WTC11 (cell line): ENCODE results near the gene RASGRF2. TPM values are rescaled to one million over a fixed set of nuclear protein-coding genes. Genes with fewer than 3 reads are reported as not detected.

Experiments used
- ATAC-seq: fragments of 200-7000 bp; cut with Tn5 transposase; 2 replicates; pipeline ENCODE4 v1.10.0; 2021; ENCODE audit warnings: mild to moderate bottlenecking, moderate library complexity
- CTCF ChIA-PET: fragments of 300-600 bp; sonication (Branson Sonifier 250); formaldehyde crosslinking; loops from one replicate; lab custom pipeline; 2021; ENCODE audit warnings: antibody characterized with exemption; lab: Charles Lee
- POLR2A ChIA-PET: fragments of 350-600 bp; sonication (Branson Sonifier 250); formaldehyde crosslinking; loops from one replicate; lab custom pipeline; 2021; ENCODE audit warnings: antibody characterized with exemption; lab: Charles Lee
- DNase-seq: peaks from one replicate; pipeline ENCODE4 v3.0.0; 2021; ENCODE audit warnings: low spot score
- H3K27ac Mint-ChIP-seq: 2 replicates; pipeline ENCODE4 v1.8.0; 2021; ENCODE audit warnings: mixed read lengths
- H3K27me3 Mint-ChIP-seq: 2 replicates; pipeline ENCODE4 v1.8.0; 2021; ENCODE audit warnings: low read depth, mild to moderate bottlenecking, moderate library complexity, mixed read lengths
- H3K36me3 Mint-ChIP-seq: 2 replicates; pipeline ENCODE4 v1.8.0; 2021; ENCODE audit warnings: mixed read lengths
- H3K4me1 Mint-ChIP-seq: 2 replicates; pipeline ENCODE4 v1.8.0; 2022; ENCODE audit warnings: mixed read lengths
- H3K4me3 Mint-ChIP-seq: 2 replicates; pipeline ENCODE4 v1.8.0; 2021; ENCODE audit warnings: mild to moderate bottlenecking, moderate library complexity, mixed read lengths
- H3K9me3 Mint-ChIP-seq: 2 replicates; pipeline ENCODE4 v1.8.0; 2021; ENCODE audit warnings: mixed read lengths
- ATF1 ChIP-seq: sonication (generic); formaldehyde crosslinking; IDR thresholded peaks from 2 replicates; pipeline ENCODE4 v1.8.1; 2023; ENCODE audit warnings: mild to moderate bottlenecking, moderate library complexity, missing genetic modification reagents
- ATF3 ChIP-seq: sonication (generic); formaldehyde crosslinking; conservative IDR thresholded peaks from 2 replicates; pipeline ENCODE4 v1.8.1; 2022; ENCODE audit warnings: mild to moderate bottlenecking, missing genetic modification reagents
- CREB1 ChIP-seq: sonication (generic); formaldehyde crosslinking; IDR thresholded peaks from 2 replicates; pipeline ENCODE4 v1.8.0; 2023; ENCODE audit warnings: mild to moderate bottlenecking, missing genetic modification reagents
- CREM ChIP-seq: sonication (generic); formaldehyde crosslinking; IDR thresholded peaks from 2 replicates; pipeline ENCODE4 v1.8.1; 2022; ENCODE audit warnings: mild to moderate bottlenecking, missing genetic modification reagents, moderate library complexity
- E2F4 ChIP-seq: sonication (generic); formaldehyde crosslinking; IDR thresholded peaks from 2 replicates; pipeline ENCODE4 v1.8.1; 2022; ENCODE audit warnings: low read depth, mild to moderate bottlenecking, moderate library complexity, missing genetic modification reagents, borderline replicate concordance
- ESRRA ChIP-seq: sonication (generic); formaldehyde crosslinking; IDR thresholded peaks from 2 replicates; pipeline ENCODE4 v1.8.1; 2022; ENCODE audit warnings: mild to moderate bottlenecking, missing genetic modification reagents, borderline replicate concordance
- FOXJ3 ChIP-seq: sonication (generic); formaldehyde crosslinking; IDR thresholded peaks from 2 replicates; pipeline ENCODE4 v1.9.0; 2021; ENCODE audit warnings: missing genetic modification reagents, mild to moderate bottlenecking, borderline replicate concordance
- FOXK1 ChIP-seq: sonication (generic); formaldehyde crosslinking; IDR thresholded peaks from 2 replicates; pipeline ENCODE4 v1.8.0; 2022; ENCODE audit warnings: mild to moderate bottlenecking, moderate library complexity, missing genetic modification reagents
- GABPB1 ChIP-seq: sonication (generic); formaldehyde crosslinking; IDR thresholded peaks from 2 replicates; pipeline ENCODE4 v1.8.1; 2023; ENCODE audit warnings: mild to moderate bottlenecking, missing genetic modification reagents
- HMGA2 ChIP-seq: fragments of 250-450 bp; sonication (Bioruptor Pico); IDR thresholded peaks from 2 replicates; pipeline ENCODE4 v1.4.0; 2021; ENCODE audit warnings: mild to moderate bottlenecking, moderate library complexity
- IRF1 ChIP-seq: sonication (generic); formaldehyde crosslinking; IDR thresholded peaks from 2 replicates; pipeline ENCODE4 v1.8.0; 2023; ENCODE audit warnings: missing genetic modification reagents
- IRF2 ChIP-seq: sonication (generic); formaldehyde crosslinking; IDR thresholded peaks from 2 replicates; pipeline ENCODE4 v1.8.0; 2022; ENCODE audit warnings: low read depth, missing genetic modification reagents, borderline replicate concordance
- JAZF1 ChIP-seq: fragments of 250-450 bp; sonication (Bioruptor Pico); IDR thresholded peaks from 2 replicates; pipeline ENCODE4 v1.9.0; 2021; ENCODE audit warnings: moderate library complexity, mild to moderate bottlenecking, inconsistent platforms
- JUN ChIP-seq: sonication (generic); formaldehyde crosslinking; IDR thresholded peaks from 2 replicates; pipeline ENCODE4 v1.8.0; 2023; ENCODE audit warnings: mild to moderate bottlenecking, missing genetic modification reagents
- MAX ChIP-seq: sonication (generic); formaldehyde crosslinking; IDR thresholded peaks from 2 replicates; pipeline ENCODE4 v1.8.0; 2022; ENCODE audit warnings: mild to moderate bottlenecking, missing genetic modification reagents
- SOX15 ChIP-seq: fragments of 250-450 bp; sonication (Bioruptor Pico); IDR thresholded peaks from 2 replicates; pipeline ENCODE4 v1.9.0; 2021; ENCODE audit warnings: mild to moderate bottlenecking
- TCF7 ChIP-seq: sonication (generic); formaldehyde crosslinking; IDR thresholded peaks from 2 replicates; pipeline ENCODE4 v1.8.0; 2022; ENCODE audit warnings: mild to moderate bottlenecking, low read depth, missing genetic modification reagents, moderate library complexity
- TP53 ChIP-seq: sonication (generic); formaldehyde crosslinking; IDR thresholded peaks from 2 replicates; pipeline ENCODE4 v1.8.1; 2023; ENCODE audit warnings: mild to moderate bottlenecking, missing genetic modification reagents
- USF1 ChIP-seq: sonication (generic); formaldehyde crosslinking; IDR thresholded peaks from 2 replicates; pipeline ENCODE4 v1.8.0; 2022; ENCODE audit warnings: mild to moderate bottlenecking, missing genetic modification reagents
- USF2 ChIP-seq: sonication (generic); formaldehyde crosslinking; IDR thresholded peaks from 2 replicates; pipeline ENCODE4 v1.8.1; 2023; ENCODE audit warnings: mild to moderate bottlenecking, missing genetic modification reagents, moderate library complexity
- ZBTB43 ChIP-seq: sonication (generic); formaldehyde crosslinking; IDR thresholded peaks from 2 replicates; pipeline ENCODE4 v1.8.1; 2023; ENCODE audit warnings: mild to moderate bottlenecking, missing genetic modification reagents
- ZNF263 ChIP-seq: sonication (generic); formaldehyde crosslinking; IDR thresholded peaks from 2 replicates; pipeline ENCODE4 v1.8.1; 2022; ENCODE audit warnings: low read depth, mild to moderate bottlenecking, moderate library complexity, missing genetic modification reagents
- ZNF317 ChIP-seq: sonication (generic); formaldehyde crosslinking; IDR thresholded peaks from 2 replicates; pipeline ENCODE4 v1.8.1; 2023; ENCODE audit warnings: low read depth, mild to moderate bottlenecking, moderate library complexity, missing genetic modification reagents, borderline replicate concordance
- ZNF396 ChIP-seq: fragments of 250-450 bp; sonication (Bioruptor Pico); IDR thresholded peaks from 2 replicates; pipeline ENCODE4 v1.8.0; 2021; ENCODE audit warnings: mild to moderate bottlenecking, moderate library complexity, borderline replicate concordance
- total RNA-seq: library from RNA; stranded (reverse); gene quantifications from 3 replicates; pipeline ENCODE4 v1.2.3, GENCODE V29; 2021
- TF ChIP-seq, protein P1 (sequence below): sonication (generic); formaldehyde crosslinking; IDR thresholded peaks from 2 replicates; pipeline ENCODE4 v1.8.1; 2022; ENCODE audit warnings: missing genetic modification reagents, borderline replicate concordance
- TF ChIP-seq, protein P2 (sequence below): fragments of 250-450 bp; sonication (Bioruptor Pico); IDR thresholded peaks from 2 replicates; pipeline ENCODE4 v1.9.0; 2021; ENCODE audit warnings: mild to moderate bottlenecking

RASGRF2 gene
- total RNA-seq, 1 experiment from 2014 or later: 17.6 TPM

DNA sequence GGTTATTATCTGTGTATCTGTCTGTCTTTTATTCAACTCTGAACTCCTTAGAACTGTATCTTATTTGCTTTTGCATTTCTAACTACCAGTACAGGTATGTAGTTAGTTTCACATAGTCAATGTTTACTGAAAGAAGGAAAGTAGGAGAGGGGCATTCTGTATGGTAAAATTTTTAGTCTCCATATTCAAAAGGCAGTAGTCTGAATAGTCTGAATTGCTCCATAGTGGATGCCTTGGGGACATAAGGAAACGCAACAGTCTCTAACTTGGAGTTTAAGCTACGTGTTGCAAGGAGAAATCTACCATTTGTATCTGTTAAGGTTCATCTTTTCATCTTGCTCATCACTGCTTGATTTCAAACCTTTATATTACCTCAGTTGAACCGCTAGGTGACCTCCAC, 26.2 kb downstream of the RASGRF2 start:
- POLR2A ChIA-PET: no interaction called here

DNA sequence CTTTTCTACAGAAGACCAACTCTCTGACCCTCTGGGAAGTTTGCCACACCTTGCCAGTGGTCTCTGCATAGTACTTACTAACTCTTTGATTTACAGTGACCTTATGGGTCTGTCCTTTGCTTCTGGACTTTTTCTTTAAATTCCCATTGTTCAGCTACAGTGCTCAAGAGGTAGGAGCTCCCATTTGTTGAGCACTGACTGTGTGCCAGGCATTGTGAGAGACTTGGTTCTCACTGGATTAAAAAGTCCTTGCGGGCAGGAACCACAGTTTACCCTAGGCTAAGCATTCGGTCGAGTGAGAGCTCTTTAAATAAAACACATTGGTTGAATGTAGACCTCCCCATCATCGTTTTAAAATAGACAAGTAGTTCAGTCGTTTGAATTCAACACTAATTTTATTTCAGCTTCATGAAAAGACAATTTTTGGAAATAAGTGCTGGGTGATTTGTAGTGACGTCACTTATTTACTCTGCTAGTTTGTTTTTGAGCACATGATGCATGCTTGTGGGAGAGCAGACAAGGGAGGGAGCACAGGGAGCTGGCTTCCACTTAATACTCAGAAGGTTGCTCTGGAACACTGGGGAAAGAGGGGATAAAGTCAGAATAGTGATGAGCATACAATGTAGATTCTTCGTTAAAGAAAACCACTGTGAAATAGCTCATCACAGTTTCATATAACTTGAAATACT, 27.1 kb downstream of the RASGRF2 start:
- ATAC-seq (no peak), DNase-seq (no peak)
- H3K9me3 Mint-ChIP-seq: peaks cover 2% of the 10 kb centered on the region
- POLR2A ChIA-PET: interaction anchor here (0.9 kb wide), 1 partner anchor 16 kb away, joined by 3 read pairs; no protein-coding TSS in a partner anchor
- H3K27ac Mint-ChIP-seq: 0 out of 2 replicates have a peak overlapping the region, but pooled peaks have one; percentile 33
- H3K27me3 Mint-ChIP-seq: no peaks in the 10 kb centered on the region
- H3K4me3 Mint-ChIP-seq: no peak overlapping the region
- peaks cover 56% of the 10 kb centered on the region for H3K4me1 Mint-ChIP-seq
- CTCF ChIA-PET: interaction anchor here (0.8 to 0.9 kb wide), 2 partner anchors 12 to 52 kb away, joined by 3 to 4 read pairs; no protein-coding TSS in a partner anchor
- no peaks in the 10 kb centered on the region for H3K36me3 Mint-ChIP-seq
- TF ChIP-seq USF1: no peak
- TF ChIP-seq IRF2 (CRISPR knock-in tag): no peak
- no peak for TF ChIP-seq CREM (CRISPR knock-in tag)
- TF ChIP-seq ATF1 (CRISPR knock-in tag): no peak
- TF ChIP-seq ZNF317 (CRISPR knock-in tag): no peak
- no peak for TF ChIP-seq GABPB1 (CRISPR knock-in tag)
- TF ChIP-seq HMGA2: no peak
- TF ChIP-seq ZBTB43: no peak
- no peak for TF ChIP-seq FOXK1 (CRISPR knock-in tag)
- TF ChIP-seq ZNF396 (CRISPR knock-in tag): no peak
- TF ChIP-seq JAZF1 (CRISPR knock-in tag): no peak
- no peak for TF ChIP-seq IRF1 (CRISPR knock-in tag)
- no peak for TF ChIP-seq ATF3 (CRISPR knock-in tag)
- no peak for TF ChIP-seq TP53
- TF ChIP-seq USF2 (CRISPR knock-in tag): no peak
- TF ChIP-seq FOXJ3: no peak

More for the DNA sequence above, 26.2 kb downstream of the RASGRF2 start:
- Mint-ChIP-seq H3K27ac (no peak overlapping the region), H3K9me3 (peaks cover 3% of the 10 kb centered on the region), H3K4me3 (no peak overlapping the region), H3K36me3 (no peaks in the 10 kb centered on the region), H3K27me3 (no peaks in the 10 kb centered on the region), H3K4me1 (peaks cover 47% of the 10 kb centered on the region)
- DNase-seq (no peak), ATAC-seq (no peak)
- CTCF ChIA-PET: interaction anchor here (0.9 kb wide), 1 partner anchor 51 kb away, joined by 4 read pairs; no protein-coding TSS in a partner anchor
- TF ChIP-seq FOXJ3 (no peak), TP53 (no peak), ATF3 (CRISPR knock-in tag) (no peak), ZNF263 (CRISPR knock-in tag) (no peak), E2F4 (CRISPR knock-in tag) (no peak), SOX15 (CRISPR knock-in tag) (no peak), JUN (CRISPR knock-in tag) (no peak), ZNF317 (CRISPR knock-in tag) (no peak), TCF7 (CRISPR knock-in tag) (no peak), ESRRA (CRISPR knock-in tag) (no peak), MAX (CRISPR knock-in tag) (no peak), GABPB1 (CRISPR knock-in tag) (no peak), CREB1 (CRISPR knock-in tag) (no peak)
- TF ChIP-seq, protein P1, sequence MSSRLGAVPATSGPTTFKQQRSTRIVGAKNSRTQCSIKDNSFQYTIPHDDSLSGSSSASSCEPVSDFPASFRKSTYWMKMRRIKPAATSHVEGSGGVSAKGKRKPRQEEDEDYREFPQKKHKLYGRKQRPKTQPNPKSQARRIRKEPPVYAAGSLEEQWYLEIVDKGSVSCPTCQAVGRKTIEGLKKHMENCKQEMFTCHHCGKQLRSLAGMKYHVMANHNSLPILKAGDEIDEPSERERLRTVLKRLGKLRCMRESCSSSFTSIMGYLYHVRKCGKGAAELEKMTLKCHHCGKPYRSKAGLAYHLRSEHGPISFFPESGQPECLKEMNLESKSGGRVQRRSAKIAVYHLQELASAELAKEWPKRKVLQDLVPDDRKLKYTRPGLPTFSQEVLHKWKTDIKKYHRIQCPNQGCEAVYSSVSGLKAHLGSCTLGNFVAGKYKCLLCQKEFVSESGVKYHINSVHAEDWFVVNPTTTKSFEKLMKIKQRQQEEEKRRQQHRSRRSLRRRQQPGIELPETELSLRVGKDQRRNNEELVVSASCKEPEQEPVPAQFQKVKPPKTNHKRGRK: no peak
- TF ChIP-seq, protein P2, sequence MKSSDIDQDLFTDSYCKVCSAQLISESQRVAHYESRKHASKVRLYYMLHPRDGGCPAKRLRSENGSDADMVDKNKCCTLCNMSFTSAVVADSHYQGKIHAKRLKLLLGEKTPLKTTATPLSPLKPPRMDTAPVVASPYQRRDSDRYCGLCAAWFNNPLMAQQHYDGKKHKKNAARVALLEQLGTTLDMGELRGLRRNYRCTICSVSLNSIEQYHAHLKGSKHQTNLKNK (CRISPR knock-in tag): no peak
